NCI-H526 treated with DMSO at 0.1 percent for 48 hours (cell line): ENCODE data around the gene USP24.

Experiments
- DNase-seq: peaks from one replicate; lab custom pipeline; 2025; lab: John Stamatoyannopoulos, UW

The USP24 gene

GRCh38 chr1:55067914-55068313 is 147.2 kb downstream of the USP24 start:
- no peak for DNase-seq

GRCh38 chr1:55067022-55067778 is 148.0 kb downstream of the USP24 start:
- no peak for DNase-seq

- no peak for DNase-seq
These were observed 149.5 kb downstream of the USP24 start for GRCh38 chr1:55065648-55066047.

- no peak for DNase-seq
These were observed 150.3 kb downstream of the USP24 start for GRCh38 chr1:55064861-55065263.

- DNase-seq = peak; percentile 26
These were observed 151.0 kb downstream of the USP24 start for GRCh38 chr1:55064071-55064581.

- no peak for DNase-seq
These were observed 151.6 kb downstream of the USP24 start for GRCh38 chr1:55063577-55063942.

GRCh38 chr1:55062801-55063576 is 152.2 kb downstream of the USP24 start:
- no peak for DNase-seq

GRCh38 chr1:55061706-55062321 is 153.3 kb downstream of the USP24 start:
- DNase-seq = no peak

- no peak for DNase-seq
These were observed 154.0 kb downstream of the USP24 start for GRCh38 chr1:55061000-55061705.

- DNase-seq = no peak
These were observed 154.8 kb downstream of the USP24 start for GRCh38 chr1:55060133-55060999.

- DNase-seq = no peak
These were observed 155.6 kb downstream of the USP24 start for GRCh38 chr1:55059302-55060132.

- DNase-seq = no peak
These were observed 157.2 kb downstream of the USP24 start for GRCh38 chr1:55057956-55058298.

- no peak for DNase-seq
These were observed 157.8 kb downstream of the USP24 start for GRCh38 chr1:55057270-55057955.

GRCh38 chr1:55056632-55056992 is 158.6 kb downstream of the USP24 start:
- DNase-seq = no peak

GRCh38 chr1:55055951-55056631 is 159.1 kb downstream of the USP24 start:
- DNase-seq = no peak

- no peak for DNase-seq
These were observed 159.9 kb downstream of the USP24 start for GRCh38 chr1:55055084-55055882.

GRCh38 chr1:55054396-55054795 is 160.8 kb downstream of the USP24 start:
- no peak for DNase-seq

- DNase-seq = no peak
These were observed 161.8 kb downstream of the USP24 start for GRCh38 chr1:55053265-55053954.
